HG03108 (cell line): ENCODE measurements around the gene MAGI1.
"Not testable (repeated sequence)": the region's sequence is repeated elsewhere in the genome, so short reads cannot be mapped to it uniquely, and the experiment has no call there.

Experiments used
- ATAC-seq: cut with Tn5 transposase; IDR thresholded peaks from one replicate; pipeline ENCODE4 v1.9.1; 2021; ENCODE audit warnings: moderate library complexity; ENCODE audit not compliant: unreplicated experiment

Gene MAGI1

GRCh38 chr3:65577843-65578430 is 460.8 kb downstream of the MAGI1 start:
- no peak for ATAC-seq

GRCh38 chr3:65576966-65577365 is 461.8 kb downstream of the MAGI1 start:
- no peak for ATAC-seq

- ATAC-seq = no peak
Observed at GRCh38 chr3:65576228-65576627, 462.5 kb downstream of the MAGI1 start.

DNA sequence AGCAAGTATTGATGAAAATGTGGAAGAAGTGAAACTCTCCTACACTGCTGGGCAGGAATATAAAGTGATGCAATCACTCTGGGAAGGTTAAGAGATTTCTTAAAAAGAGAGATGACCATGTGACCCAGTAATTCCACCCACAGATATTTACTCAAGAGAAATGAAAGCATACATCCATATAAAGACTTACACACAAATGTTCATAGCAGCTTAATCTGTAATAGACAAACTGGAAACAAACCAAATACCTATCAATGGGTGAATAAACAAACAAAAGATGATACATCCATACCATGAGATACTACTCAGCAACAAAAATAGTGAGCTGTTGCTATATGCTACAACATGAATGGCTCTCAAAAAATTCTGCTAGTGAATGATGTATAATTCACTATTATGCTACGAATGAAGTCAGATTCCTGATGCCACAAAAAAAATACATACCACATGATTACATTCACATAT is 463.3 kb downstream of the MAGI1 start:
- no peak for ATAC-seq

- ATAC-seq = no peak
Observed at GRCh38 chr3:65573548-65574116, 465.1 kb downstream of the MAGI1 start.

- ATAC-seq = no peak
Observed at GRCh38 chr3:65572175-65572777, 466.4 kb downstream of the MAGI1 start.

- no peak for ATAC-seq
Observed at GRCh38 chr3:65569845-65570405, 468.8 kb downstream of the MAGI1 start.

DNA sequence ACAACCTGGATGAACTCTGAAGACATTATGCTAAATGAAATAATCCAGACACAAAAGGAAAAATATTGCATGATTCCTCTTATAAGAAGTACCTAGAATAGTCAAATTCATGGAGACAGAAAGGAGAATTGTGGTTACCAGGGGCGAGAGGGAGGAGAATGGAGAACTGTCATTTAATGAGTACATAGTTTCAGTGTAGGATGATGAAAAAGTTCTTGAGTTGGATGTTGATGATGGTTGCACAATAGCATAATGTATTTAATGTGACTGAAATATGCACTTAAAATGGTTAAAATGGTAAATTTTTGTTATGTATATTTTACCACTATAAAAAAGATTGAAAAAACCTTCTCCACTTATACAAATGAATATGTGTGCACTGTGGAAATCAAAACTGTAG is 469.6 kb downstream of the MAGI1 start:
- no peak for ATAC-seq

- no peak for ATAC-seq
Observed at GRCh38 chr3:65568497-65568896, 470.2 kb downstream of the MAGI1 start.

DNA sequence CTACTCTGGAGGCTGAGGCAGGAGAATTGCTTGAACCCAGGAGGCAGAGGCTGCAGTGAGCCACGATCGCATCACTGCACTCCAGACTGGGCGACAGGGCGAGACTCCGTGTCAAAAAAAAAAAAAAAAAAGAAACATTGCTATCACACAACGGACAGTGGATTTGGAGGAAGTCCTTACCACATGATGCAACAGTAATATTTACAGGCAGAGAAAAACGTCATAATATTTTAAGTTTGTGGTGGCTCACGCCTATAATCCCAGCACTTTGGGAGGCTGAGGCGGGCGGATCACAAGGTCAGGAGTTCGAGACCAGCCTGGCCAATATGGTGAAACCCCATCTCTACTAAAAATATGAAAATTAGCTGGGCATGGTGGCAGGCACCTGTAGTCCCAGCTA is 473.0 kb downstream of the MAGI1 start:
- not testable (repeated sequence) for ATAC-seq

DNA sequence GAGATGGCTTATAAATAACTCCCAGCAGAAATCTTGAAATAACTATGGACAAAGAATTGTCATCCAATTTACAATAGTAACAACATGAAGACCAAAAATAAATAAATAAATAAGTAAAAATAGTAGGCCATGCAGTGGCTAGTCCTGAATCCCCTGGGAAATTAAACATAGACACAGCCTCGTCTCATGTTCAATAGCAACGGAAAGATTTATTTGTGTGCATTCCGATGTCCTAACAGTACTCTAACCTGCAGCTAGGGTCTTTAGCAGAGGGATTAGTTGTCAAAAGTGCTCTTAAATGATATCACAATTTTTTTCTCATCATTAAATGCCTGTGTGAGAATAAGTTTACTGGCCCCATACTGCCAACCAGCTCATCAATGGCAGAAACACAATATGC is 474.2 kb downstream of the MAGI1 start:
- ATAC-seq = no peak

DNA sequence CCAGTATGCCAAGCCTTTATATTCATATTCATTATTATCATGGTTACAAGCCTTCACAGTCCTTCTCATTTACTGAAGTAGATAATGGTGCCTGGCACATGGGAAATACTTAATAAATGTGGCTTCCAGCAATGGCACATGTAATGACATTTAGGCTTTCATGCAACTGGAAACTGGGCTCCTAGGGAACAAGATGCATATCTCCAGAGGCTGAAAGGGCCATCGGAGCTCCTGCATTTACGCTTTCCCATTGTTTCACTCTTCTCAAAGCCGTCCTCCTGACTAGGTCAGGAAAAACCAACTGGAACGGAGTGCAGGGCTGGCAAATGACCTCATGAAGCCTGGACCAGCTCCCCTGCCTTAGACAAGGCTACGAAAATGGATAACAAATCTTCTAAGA is 474.9 kb downstream of the MAGI1 start:
- ATAC-seq = no peak

DNA sequence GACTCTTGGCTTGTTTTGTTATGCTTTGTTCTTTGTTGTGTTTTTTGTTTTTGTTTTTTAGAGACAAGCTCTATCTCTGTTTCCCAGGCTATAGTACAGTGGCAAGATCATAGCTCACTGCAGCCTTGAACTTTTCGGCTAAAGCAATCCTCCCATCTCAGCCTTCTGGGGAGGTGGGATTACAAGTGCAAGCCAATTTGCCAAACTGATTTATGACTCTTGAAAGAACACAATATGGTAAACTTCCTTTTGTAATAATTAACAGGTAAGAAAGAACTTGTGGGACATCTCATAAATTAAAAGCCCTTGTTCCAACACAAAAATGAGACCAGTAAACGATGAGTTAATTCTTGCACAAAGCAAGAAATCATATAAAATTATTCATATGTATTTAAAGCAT is 476.3 kb downstream of the MAGI1 start:
- no peak for ATAC-seq

DNA sequence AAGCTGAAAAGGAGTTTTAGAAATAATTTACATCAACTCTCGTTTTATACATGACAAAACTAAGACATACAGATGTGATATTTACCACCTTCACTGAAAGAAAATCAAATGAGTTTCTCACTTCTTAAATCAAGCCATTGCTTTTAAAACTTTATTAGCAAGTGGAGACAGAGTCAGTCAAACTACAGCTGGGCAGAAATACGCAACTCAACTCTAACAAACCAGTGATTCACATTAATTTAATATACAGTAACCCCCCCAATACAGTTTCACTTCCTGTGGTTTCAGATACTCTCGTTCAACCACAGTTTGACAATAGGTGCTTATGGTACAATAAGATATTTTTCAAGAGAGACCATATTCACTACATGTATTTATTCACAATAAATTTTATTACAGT is 477.1 kb downstream of the MAGI1 start:
- ATAC-seq = no peak

GRCh38 chr3:65560901-65561300 is 477.8 kb downstream of the MAGI1 start:
- ATAC-seq = no peak

- no peak for ATAC-seq
Observed at GRCh38 chr3:65560133-65560532, 478.6 kb downstream of the MAGI1 start.

- ATAC-seq = no peak
Observed at GRCh38 chr3:65559643-65560042, 479.1 kb downstream of the MAGI1 start.

DNA sequence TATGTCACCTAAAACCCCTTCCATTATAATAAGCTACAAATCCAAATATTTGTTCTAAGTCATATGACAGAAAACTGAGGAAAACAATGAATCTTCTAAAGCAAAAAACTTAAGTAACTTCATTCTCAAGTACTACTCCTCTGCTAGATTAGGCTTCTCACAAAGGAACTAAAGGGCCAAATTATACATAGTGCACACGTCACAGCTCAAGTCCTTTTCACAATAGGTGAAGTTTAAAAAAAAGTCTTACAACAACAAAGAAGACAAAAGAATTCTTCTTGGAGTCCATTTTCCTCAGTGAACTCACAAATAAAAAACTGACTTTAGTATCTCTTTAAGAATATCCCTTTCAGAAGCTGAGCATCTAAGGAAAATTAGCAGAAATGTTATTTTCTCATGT is 479.9 kb downstream of the MAGI1 start:
- ATAC-seq = no peak

- no peak for ATAC-seq
Observed at GRCh38 chr3:65557899-65558564, 480.7 kb downstream of the MAGI1 start.

DNA sequence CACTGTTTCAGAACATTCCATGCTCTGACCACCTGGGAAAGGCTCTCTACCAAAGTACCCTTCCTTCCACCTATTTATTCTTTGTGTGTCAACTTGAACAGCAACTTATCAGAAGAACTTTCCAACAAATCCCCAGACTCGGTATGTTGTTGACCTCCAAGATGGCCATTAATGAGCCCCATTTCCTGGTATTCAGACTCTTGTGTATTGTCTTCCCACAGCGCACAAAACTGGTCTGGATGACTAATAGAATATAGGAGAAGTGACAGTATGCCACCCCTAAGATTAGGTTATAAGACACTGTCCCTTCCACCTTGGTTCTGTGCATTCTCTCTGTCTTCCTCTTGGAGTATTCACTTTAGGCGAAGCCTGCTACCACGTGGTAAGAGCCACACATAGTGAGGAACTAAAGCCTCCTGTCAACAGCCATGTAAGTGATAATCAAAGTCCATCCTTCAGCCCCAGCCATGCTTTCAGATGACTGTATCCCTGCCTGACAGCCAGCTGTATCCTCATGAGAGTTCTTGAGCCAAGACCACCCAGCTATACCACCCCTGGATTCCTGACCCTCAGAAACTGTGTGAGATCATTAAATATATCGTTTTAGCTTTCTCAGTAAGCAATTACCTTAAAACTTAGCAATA is 481.7 kb downstream of the MAGI1 start:
- no peak for ATAC-seq

GRCh38 chr3:65552434-65552833 is 486.3 kb downstream of the MAGI1 start:
- no peak for ATAC-seq
